H54 (cell line): Measurements from ENCODE around the gene AZU1.
A peak's percentile ranks its signal among the peaks of the same experiment; 100 is the strongest.

ENCODE experiments used
- DNase-seq: peaks from one replicate; pipeline ENCODE4 v3.0.0; 2011; ENCODE audit warnings: low spot score, mixed read lengths; ENCODE audit not compliant: insufficient read length
- FAIRE-seq: peaks from 3 replicates; lab custom pipeline; 2011; peaks lifted over from hg19 to GRCh38; lab: Jason Lieb, UNC
- POLR2A ChIP-seq: IDR thresholded peaks from 2 replicates; pipeline ENCODE4 v1.6.1; 2011; ENCODE audit warnings: low read depth, mild to moderate bottlenecking, low read length

Gene AZU1

DNA sequence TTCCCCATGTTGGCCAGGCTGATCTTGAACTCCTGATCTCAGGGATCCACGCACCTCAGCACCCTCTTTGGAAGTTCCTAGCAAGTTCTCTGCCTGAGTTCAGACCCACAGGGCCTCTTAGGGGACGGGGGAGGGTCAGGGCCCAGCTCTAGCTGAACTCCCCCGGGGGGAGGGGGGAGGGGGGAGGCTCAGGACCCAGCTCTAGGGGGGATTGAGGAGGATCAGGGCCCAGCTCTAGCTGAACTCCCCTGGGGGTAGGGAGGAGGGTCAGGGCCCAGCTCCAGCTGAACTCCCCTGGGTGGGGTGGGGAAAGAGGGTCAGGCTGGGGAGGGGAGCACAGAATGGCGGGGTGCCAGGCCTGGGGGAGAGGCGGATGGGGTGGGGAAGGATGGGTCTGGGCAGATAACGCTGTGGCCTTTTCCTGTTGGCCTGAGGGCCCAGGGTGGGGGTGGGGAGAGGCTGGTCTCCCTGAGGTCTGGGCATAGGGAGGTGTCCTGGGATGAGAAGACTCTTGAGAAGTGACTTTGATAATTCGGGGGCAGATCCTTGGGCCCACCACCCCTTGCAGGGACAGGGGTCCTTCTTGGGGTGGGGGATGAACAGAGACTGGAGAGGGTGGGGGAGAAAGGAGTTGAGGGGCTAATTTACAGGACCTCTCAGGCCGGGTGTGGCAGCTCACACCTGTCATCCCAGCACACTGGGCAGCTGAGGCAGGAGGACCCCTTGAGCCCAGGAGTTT is 35.9 kb upstream of the AZU1 start:
- no peak for TF ChIP-seq POLR2A
- DNase-seq (no peak), FAIRE-seq (no peak)

DNA sequence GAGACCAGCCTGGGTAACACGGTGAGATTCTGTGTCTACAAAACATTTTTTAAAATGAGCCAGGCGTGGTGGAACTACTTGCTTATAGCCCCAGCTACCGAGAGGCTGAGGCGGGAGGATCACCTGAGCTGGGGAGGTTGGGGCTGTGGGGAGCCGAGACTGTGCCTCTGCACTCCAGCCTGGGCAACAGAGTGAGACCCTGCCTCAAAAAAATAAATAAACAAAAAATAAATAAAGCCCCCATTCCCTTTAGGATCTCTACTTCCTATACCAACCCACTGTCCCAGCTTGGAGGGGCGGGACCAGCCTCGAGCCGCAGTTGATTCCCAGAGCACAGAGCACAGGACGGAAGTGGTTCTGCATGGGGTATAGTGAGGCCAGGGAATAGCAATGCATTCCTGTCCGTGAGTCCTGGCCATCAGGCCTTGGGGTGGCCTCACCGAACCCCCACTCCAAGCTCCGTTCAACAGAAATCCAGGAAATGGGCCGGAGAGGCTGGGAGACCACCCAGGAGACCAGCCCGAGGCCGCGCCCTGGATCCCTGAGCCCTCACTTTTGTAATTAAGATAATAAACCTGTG is 35.2 kb upstream of the AZU1 start:
- FAIRE-seq (no peak), DNase-seq (no peak)
- no peak for TF ChIP-seq POLR2A

DNA sequence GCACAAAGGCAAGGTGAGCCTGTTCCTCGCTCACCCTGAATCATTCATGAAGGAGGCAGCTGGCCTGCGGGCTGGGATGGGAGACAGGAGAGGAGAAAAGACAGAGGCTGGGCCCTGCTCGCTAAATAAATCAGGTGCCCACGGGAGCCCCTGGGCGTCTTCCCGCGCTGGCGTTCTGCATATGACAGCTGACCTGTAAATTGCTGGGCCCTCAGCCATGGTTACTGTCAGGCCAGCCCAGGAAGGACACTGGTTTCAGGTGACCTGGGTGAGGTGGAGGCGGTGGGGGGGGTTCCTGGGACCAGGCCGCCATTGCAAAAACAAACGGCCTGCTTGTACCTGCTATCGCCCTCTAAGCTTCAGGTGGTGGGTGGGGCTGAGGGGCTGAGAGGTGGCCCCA is 33.8 kb upstream of the AZU1 start:
- no peak for DNase-seq
- FAIRE-seq, result no peak
- no peak for TF ChIP-seq POLR2A

DNA sequence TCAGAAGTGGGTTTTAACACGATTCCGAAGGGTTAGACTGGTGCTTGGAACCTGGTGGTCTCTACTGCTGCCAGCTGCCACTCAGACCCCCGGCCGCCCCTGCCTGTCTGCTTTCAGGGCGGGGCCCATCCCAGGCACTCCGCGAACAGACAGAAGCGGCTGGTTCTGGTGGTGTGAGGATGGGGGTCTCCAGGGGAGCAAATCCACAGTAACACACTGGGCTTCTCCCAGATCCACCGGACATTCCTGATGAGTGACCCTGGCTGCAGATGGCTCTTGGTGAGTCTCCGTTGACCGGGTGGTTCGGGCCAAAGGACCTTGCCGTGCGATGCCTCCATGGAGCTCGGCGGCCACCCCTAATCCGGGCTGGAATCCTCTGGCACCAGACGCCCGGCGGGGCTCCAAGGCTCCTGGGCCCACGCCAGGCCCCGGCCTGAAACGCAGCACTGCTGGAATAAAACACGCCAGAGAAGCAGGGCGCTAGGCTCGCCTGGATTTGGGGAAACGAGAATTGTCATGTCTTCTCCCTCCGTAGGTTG is 32.5 kb upstream of the AZU1 start:
- FAIRE-seq, result no peak
- no peak for TF ChIP-seq POLR2A
- peak; percentile 15 for DNase-seq

DNA sequence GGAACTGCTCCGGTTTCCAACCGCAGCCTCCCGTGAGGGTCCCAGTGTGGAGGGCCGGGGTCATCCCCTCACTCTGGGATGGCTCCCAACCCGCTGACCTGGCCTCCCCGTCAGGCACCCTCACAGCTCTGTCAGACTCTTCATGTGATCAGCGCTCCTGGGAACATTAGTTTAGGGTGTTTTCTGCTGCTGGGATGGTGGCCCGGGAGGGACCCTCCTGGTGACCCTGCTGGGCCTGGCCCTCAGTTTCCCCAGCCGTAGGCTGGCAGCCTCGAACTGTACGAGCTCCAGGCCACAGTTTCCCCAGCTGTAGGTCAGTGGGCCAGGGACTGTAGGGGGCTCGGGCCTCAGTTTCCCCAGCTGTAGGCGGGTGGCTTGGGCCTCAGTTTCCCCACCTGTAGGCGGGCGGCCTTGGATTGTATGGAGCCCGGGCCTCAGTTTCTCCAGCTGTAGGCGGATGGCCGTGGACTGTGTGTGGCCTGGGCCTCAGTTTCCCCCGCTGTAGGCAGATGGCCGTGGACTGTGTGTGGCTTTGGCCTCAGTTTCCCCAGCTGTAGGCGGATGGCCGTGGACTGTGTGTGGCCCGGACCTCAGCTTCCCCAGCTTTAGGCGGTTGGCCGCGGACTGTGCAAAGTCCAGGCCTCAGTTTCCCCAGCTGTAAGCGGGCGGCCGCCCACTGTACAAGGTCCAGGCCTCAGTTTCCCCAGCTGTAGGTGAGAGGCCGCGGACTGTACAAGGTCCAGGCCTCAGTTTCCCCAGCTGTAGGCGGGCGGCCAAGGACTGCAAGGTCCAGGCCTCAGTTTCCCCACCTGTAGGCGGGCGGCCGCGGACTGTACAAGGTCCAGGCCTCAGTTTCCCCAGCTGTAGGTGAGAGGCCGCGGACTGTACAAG is 31.7 kb upstream of the AZU1 start:
- TF ChIP-seq POLR2A, result no peak
- no peak for DNase-seq
- FAIRE-seq, result no peak

DNA sequence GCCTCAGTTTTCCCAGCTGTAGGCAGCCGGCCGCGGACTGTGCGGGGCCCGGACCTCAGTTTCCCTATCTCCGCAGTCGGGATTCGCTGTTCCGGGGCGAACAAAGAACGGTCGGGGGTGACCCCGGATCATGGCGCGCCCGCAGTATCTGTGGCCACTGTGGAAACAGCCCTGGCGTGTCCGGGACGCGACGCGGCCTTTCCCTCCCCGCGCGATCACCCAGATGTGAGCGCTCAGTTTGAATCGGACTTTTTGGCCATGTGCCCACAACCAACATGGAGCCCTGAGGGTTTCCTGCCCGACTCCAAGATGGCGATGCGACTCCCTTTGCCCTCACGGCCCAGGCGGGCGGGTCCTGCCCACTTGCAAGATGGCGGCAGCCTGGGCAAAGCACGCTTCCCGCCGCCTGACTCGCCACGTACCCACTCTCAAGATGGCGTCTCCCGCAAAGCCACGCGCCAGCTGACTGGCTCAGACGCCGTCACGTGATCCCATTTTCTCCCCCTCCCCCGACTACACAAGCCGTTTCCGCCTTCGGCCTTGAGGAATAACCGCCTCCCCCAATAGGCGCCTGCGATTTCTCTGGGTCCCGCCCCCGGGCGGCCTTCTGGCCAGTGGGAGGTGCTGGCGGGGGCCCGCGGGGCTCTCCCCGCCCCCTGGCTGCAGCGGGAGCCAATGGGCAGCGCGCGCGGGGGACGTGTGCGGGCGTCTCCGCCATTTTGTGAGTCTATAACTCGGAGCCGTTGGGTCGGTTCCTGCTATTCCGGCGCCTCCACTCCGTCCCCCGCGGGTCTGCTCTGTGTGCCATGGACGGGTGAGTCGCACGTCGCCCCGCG is 30.7 kb upstream of the AZU1 start, which contains the start of gene PTBP1:
Gene PTBP1 (plus strand): TSS at position 761 of the 836 bp plus-strand sequence. CDS start 46 bp downstream, at position 807.
- DNase-seq (peak; percentile 98), FAIRE-seq (peak; percentile 83)
- peak; percentile 82 for TF ChIP-seq POLR2A

DNA sequence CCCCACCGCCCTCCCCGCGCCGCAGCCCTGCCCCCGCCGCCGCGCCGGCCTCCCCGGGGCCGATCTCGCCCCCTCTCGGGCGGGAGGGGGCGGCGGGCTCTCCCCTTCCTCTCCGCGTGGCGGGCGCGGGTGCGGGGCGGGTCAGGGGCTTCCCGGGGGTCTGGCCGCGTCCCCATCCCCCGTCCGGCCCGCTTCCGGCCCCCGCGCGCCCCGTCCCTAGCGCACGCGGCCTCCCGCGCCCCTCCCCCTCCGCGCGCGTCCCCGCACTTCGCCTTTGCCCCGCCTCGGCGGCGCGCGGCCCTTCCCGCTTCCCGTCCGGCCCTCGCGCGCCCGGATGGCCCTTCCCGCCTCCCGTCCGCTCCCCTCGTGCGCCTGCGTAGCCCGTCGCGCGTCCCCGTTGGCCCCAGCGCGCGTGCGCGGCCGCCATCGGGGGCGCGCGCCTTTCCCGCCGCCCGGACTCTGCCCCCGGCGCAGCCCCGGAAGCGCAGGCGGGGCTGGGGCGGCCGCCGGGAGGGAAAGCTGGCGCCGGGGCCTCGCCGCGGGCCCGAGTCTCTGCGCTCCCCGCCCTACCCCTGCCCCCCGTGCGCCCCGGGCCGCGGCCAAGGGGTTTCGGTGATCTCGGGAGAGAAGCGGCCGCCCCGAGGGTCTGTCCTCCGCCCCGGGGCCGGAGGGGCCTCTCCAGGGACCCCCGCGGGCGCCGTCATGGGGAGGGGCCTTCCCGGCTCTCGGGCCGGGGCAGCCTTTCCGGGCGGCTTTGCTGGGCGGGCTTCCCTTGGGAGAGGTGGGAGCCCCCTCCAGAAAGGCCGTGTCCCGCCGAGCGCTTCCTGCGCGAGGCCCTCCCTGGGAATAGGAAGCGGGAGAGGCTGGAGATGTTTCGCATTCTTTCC is 29.9 kb upstream of the AZU1 start:
- no peak for FAIRE-seq
- peak; percentile 18; the same call in 1 of the 2 replicates for TF ChIP-seq POLR2A
- peak; percentile 87 for DNase-seq

DNA sequence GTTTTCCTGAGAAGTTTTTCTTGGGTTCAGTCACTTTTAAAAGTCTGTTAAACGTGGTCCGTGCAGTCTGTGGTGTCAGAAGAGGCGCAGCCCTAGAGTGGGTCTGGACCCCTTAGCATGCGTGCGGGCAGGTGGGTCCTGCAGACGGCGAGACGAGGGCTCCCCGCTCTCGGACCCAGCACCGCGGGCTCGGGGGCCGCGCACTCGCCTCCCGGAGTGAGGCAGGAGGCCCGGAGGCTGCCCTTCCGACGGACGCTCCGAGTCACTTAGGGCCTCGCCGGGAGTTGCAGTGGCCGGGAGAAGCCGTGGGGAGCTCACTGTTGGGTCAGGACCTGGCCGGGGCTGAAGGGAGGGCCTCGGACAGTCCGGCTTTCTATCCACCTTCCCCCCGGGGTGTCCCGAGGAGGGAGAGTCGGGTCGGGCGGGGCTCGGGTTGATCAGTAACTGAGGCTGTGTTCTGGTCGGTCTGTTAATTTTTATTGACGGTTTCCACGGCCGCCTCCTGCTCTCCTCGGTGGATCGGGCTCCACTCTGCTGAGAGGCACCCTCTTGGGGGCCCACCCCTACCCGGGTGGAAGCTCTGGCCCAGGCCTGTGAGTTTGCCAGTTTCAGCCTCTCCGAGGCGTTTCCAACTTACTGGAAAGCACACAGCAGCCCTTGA is 29.1 kb upstream of the AZU1 start:
- no peak for FAIRE-seq
- DNase-seq, result no peak
- no peak for TF ChIP-seq POLR2A

DNA sequence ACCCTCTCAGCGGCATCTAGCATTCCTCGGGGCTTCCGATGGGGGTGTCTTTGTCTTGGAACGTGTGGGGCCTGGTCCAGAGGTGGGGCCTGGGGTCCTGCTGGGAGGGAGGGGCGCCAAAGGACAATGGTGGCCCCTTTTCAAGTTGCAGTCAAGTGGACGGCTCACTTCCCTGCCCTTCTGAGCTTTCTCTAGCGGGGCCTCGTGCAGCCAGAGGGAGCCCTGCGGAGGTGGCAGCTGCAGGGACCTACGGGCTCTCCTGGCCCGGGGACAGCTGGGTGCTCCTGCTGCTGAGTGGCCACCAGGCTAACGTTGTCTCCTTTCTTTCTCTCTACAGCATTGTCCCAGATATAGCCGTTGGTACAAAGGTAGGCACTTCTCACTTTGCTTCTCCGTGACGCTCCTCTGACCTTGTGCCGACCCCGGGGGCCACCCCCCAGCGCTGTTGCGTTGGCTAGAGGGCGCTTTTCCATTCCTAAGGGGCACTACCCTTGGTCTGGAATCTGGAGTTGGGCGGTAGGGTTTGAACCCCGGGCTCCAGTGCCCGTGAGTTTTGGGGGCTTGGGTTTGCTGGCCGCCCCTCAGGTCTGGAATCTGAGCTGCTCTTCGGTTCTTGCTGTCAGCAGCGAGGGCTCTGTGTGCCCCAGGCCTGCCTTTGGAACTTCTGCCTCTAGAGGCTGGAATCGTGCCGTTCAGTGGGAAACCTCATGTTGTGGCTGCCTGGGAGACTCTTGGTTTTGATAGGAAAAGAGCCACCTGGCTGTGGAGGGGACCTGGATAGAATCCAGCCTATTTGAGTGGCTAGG is 28.4 kb upstream of the AZU1 start:
- TF ChIP-seq POLR2A, result no peak
- DNase-seq (no peak), FAIRE-seq (no peak)

DNA sequence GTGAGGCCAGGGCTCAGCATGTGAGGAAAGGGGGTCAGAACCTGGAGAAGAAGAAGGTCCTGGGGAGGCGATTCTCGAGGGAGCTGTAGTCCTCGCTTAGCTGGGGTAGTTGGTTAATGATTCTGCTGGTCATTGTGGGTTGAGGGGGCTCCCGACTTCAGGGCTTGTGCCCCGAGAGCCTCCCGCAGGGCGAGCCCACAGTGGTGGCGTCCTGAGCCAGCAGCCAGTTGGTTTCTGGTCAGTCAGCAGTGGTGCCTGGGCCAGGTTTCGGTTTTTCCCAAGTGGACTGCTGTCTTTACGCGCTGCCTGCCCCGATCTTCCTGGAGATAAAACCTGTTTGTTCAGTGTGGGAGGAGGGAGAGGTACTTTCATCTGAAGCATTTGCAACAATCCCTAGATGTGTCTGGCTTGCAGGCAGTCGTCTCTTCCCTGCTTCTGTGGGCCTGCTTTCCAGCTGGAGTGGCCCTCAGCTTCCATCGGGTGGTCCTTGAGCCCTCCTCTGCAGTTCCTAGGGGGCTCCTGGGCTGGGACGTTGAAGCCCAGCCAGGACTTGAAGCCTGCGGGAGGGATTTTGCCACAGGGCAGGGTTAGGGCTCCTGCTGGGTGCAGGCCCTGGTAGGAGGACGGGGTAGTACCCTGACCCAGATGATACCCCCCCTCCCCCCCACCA is 27.1 kb upstream of the AZU1 start:
- no peak for TF ChIP-seq POLR2A
- DNase-seq (no peak), FAIRE-seq (no peak)
